ENCODE data around the gene RAB3GAP1.

- TF ChIP-seq, protein P1, sequence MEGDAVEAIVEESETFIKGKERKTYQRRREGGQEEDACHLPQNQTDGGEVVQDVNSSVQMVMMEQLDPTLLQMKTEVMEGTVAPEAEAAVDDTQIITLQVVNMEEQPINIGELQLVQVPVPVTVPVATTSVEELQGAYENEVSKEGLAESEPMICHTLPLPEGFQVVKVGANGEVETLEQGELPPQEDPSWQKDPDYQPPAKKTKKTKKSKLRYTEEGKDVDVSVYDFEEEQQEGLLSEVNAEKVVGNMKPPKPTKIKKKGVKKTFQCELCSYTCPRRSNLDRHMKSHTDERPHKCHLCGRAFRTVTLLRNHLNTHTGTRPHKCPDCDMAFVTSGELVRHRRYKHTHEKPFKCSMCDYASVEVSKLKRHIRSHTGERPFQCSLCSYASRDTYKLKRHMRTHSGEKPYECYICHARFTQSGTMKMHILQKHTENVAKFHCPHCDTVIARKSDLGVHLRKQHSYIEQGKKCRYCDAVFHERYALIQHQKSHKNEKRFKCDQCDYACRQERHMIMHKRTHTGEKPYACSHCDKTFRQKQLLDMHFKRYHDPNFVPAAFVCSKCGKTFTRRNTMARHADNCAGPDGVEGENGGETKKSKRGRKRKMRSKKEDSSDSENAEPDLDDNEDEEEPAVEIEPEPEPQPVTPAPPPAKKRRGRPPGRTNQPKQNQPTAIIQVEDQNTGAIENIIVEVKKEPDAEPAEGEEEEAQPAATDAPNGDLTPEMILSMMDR (IDR thresholded peaks at IDR 0.05): no peak
- no peak for TF ChIP-seq POLR2A (IDR thresholded peaks at IDR 0.05)
Measured at GRCh38 chr2:135005753-135006152, 46.3 kb upstream of the RAB3GAP1 start.

All from gastroesophageal sphincter (tissue), 3 donors.